T-helper 1 cell (primary cell): ENCODE data around the gene MYO9A.

Experiments used
- DNase-seq, 5 donors: peaks; one replicate each; pipeline ENCODE4 v3.0.0-alpha.2; 2012 to 2020
- total RNA-seq, 4 donors: gene quantifications; one replicate each; lab custom pipeline; 2026; lab: John Stamatoyannopoulos, UW

The MYO9A gene
- total RNA-seq: 80.0 to 104 (median 91.0) reads per million in 4 donors

DNA sequence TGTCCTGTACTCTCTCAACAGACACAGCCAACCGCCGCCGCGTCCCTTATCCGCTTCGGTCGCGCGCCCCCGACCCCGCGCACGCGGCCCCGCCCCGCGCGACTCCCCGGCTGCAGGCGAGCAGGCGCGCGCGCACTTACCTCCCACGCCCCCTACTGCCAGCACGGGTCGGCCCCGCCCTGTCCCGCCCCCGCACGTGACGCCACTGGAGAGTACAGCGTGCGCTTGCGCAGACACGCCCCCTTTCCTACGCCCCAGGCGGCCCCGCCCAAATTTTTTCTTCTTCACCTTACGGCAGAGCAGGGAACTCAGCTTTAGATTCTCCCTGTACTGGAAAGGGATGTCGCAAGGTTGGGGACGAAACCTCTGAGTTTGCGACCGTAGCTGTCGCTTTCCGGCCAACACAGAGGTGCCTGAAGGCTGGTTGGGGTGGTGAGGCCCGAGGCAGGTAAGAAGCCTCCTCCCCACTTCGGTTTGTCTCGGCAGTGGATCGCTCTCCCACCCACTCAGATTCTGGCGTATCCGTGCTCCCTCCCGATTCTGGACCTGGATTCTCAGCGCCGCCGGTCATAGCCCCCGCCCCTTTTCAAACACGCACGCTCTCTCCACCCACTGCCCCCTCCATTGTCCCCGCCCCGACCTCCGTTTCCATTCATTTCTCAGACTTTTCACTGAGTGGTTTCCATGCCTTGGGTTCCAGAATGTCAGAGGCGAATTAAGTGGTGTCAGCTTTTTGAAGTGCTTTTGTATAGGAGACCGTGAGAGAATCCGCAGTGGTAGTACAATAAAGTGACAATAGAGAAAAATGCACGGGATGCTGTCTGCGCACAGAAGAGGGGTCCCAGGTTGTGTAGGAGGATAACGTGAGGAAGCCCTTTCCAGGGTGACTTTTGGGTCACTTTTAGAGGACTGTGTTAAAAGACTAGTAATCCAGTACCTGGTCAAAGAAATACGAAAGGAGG lies at the start of gene MYO9A, which contains the start of gene SENP8:
Gene MYO9A (minus strand): TSS at position 134 of the 962 bp plus-strand sequence. CDS start 71,587 bp downstream, outside the sequence.
Gene SENP8 (plus strand): TSS at position 387 of the 962 bp plus-strand sequence. CDS start 21,221 bp downstream, outside the sequence.
- peak; percentile 97 to 99 (median 98) for DNase-seq

GRCh38 chr15:72167445-72167844 lies 49.5 kb upstream of the MYO9A start:
- no peak for DNase-seq

DNA sequence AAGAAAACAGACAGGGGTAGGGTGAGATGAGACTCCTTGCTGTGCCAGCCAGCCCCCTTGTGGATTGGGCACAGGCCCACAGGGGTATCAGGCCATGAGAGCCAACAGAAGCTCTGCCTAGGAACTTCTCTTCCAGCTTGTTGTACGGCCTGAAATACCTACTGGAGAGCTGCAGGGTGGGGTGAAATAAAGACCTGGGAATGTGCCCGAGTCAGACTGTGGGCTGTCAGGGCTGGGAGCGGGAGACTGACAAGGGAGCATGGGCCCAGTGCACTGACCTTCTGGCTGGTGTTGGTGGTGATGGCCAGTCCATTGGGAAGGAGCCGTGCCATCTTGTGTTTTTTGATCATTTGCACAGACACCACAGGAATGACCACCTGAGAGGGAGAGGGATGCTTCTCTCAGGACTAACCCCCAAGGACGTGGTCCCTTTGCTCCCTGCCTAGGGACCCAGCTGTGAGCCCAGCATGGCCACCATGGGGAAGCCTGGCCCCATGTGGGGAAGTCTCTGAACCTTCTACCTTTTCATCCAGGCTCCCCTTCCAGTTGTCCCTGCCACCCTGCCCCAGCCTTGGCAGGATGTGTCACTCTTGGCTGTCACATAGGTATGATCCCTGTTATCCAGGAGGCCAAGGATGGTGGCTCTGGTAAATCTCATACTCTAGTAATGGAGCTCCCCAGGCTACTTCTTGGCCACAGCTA lies 48.9 kb upstream of the MYO9A start:
- no peak for DNase-seq

GRCh38 chr15:72163719-72164118 lies 45.8 kb upstream of the MYO9A start:
- DNase-seq: no peak

GRCh38 chr15:72162569-72162968 lies 44.6 kb upstream of the MYO9A start:
- no peak for DNase-seq

- DNase-seq: no peak
Observed at GRCh38 chr15:72161361-72162132, 43.6 kb upstream of the MYO9A start.

GRCh38 chr15:72160696-72161245 lies 42.8 kb upstream of the MYO9A start:
- DNase-seq: no peak

DNA sequence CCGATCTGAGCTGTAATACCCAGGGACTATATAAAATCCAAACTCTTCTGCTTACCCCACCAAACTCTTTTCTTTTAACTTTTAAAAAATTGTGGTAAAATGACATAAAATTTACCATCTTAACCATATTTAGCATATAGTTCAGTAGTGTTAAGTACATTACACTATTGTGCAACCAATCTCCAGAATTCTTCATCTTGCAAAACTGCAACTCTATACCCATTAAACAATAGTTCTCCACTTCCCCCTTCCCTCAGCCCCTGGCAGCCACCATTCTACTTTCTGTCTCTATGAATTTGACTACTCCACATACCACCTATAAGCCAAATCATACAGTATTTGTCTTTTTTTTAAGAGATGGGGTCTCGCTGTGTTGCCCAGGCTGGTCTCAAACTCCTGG lies 39.0 kb upstream of the MYO9A start:
- no peak for DNase-seq

DNA sequence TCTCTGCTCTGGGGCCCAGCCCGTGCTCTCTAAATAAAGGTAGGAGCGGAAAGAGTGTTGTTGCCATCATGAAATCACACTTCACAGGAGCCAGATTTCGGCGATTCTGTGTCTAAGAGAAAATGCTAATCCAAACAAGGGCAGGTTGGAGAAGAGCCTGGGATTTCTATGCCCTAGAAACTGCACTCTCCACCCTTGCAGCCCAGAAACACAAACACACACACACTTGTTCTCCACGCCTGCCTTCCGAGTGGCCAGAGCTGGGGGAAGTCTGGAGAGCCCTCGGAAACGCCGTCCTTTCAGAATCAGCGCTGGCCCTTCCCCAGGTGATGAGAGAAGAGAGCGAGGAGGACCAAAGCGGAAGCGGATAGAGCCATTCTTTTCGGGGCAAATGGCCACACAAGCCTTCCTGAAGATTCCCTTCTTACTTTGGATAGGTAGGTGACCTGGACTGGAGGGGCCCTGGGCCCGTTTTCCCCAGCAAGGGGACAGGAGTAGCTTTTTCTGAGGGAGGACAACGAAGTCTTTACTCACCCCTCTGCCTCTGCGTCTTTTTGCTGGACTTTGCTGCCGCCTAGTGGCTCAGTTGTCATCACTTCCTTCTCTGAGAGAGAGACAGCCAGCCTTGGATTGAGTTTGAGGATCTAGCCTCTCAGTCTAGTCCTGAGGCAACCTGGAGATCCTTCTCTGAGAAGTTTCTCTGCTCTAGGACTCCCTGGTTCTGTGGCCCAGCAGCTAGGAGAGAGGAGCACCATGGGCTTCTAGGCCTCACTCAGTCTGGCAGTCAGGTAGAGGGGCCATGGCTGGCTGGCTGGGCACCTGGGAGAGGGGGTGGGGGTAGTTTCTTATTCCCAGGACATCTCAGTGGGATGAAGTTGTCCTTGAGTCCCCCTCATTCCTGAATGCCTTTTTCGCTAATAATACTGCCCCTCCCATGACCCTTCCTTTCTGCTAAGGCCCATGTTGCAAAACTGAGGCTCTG lies 38.0 kb upstream of the MYO9A start:
- DNase-seq: peak; percentile 40 to 77 (median 65)

DNA sequence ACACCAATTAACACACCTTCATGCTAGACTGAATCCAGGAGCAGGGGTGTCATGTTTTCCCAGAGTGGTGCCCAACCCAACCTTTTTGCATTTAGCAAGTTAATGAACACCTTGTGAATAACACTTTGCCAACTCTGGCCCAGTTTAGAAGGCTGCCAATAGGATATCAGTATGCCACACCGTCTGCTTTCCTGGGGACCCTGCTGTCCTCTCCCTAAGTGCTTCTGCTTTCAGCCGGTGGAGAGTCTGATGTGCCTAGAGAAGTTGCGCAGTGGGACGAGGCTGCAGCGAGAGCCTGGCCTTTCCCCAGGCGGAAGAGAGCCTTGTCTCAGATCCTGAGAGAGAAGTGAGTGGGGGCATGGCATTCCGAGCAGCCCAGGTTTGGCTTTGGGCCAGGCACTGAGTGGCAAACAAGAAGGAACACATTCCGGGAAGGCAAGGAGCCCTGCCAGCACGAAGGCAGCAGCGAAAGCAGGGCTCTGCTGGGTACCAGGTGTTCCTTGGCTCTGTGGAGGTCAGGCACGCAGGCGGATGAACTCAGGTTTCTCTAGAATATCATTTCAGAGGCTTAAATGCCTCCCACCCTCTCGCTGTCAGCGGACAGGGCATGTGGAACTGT lies 37.2 kb upstream of the MYO9A start:
- no peak for DNase-seq

GRCh38 chr15:72154316-72154715 lies 36.4 kb upstream of the MYO9A start:
- DNase-seq: no peak

- DNase-seq: no peak
Observed at GRCh38 chr15:72153269-72154000, 35.5 kb upstream of the MYO9A start.

DNA sequence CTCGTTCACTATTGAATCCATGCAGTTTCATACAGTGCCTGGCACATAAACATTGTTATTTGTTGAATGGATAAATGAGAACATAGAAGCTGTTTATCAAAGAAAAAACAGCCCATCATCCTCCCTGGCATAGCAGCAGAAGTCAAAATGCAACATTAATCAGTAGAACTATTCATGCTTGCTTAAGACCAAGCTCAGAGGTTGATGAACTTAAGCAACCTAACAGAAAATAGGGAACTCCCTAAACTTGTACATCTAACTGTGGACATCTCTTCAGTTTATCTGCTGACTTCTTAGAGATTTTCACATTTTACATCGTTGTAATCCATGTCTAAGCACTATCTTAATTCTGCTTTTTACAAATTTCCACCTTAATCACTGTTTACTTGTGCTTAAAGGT lies 29.5 kb upstream of the MYO9A start:
- DNase-seq: no peak

- DNase-seq: no peak
Observed at GRCh38 chr15:72146934-72147333, 29.0 kb upstream of the MYO9A start.

GRCh38 chr15:72146221-72146620 lies 28.3 kb upstream of the MYO9A start:
- no peak for DNase-seq

- DNase-seq: no peak
Observed at GRCh38 chr15:72141171-72142084, 23.5 kb upstream of the MYO9A start.

- DNase-seq: no peak
Observed at GRCh38 chr15:72140088-72140487, 22.1 kb upstream of the MYO9A start.

DNA sequence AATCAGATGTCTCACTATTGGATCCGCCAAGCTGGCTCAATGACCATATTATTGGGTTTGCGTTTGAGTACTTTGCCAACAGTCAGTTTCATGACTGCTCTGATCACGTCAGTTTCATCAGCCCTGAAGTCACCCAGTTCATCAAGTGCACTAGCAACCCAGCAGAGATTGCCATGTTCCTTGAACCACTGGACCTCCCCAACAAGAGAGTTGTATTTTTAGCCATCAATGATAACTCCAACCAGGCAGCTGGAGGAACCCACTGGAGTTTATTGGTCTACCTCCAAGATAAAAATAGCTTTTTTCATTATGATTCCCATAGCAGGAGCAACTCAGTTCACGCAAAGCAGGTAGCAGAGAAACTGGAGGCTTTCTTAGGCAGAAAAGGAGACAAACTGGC lies 21.7 kb upstream of the MYO9A start:
- no peak for DNase-seq
